ENCODE measurements around the gene PDLIM3. TPM values are rescaled to one million over a fixed set of nuclear protein-coding genes. Genes with fewer than 3 reads are reported as not detected.
A peak's percentile ranks its signal among the peaks of the same experiment; 100 is the strongest.

PDLIM3 gene
- polyA plus RNA-seq, 3 donors: not detected

DNA sequence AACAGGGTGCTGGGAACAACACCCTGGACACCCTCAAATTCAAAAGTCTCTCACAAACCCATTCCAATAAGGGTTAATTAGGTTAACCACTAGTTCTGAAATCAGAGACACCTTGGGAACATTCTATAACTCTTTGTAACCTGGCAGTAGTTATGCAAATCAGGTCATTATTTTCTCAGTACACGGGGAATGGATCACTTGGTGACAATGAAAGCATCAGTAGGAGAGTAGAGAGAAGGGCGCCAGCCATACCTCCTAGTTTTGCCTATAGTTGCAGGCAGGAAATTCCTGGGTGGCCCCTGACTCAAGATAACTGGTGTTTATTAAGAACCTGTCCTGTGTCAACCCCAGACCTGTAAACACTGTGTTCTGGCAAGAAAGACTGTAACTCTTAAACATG is 66.3 kb downstream of the PDLIM3 start:
- H3K4me3 ChIP-seq (replicated peaks in 1 of 3; ENCODE audit: low read depth in 2 of 3, low read length in 3 of 3): no peak overlapping the region
- TF ChIP-seq, protein P1, sequence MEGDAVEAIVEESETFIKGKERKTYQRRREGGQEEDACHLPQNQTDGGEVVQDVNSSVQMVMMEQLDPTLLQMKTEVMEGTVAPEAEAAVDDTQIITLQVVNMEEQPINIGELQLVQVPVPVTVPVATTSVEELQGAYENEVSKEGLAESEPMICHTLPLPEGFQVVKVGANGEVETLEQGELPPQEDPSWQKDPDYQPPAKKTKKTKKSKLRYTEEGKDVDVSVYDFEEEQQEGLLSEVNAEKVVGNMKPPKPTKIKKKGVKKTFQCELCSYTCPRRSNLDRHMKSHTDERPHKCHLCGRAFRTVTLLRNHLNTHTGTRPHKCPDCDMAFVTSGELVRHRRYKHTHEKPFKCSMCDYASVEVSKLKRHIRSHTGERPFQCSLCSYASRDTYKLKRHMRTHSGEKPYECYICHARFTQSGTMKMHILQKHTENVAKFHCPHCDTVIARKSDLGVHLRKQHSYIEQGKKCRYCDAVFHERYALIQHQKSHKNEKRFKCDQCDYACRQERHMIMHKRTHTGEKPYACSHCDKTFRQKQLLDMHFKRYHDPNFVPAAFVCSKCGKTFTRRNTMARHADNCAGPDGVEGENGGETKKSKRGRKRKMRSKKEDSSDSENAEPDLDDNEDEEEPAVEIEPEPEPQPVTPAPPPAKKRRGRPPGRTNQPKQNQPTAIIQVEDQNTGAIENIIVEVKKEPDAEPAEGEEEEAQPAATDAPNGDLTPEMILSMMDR (IDR thresholded peaks at IDR 0.05): no peak
- no peak overlapping the region for H3K27ac ChIP-seq (ENCODE audit: low read depth in 1 of 2, low read length in 2 of 2)
- H3K4me1 ChIP-seq (ENCODE audit: control insufficient read depth in 1 of 2, insufficient read depth in 2 of 2, low read length in 2 of 2): peaks cover 10 to 11% of the 10 kb centered on the region in 2 donors
- no peak for DNase-seq
- H2AFZ ChIP-seq (ENCODE audit: insufficient read depth, low read depth, low read length, poor library complexity, severe bottlenecking): no peak overlapping the region
- peaks cover 1 to 3% of the 10 kb centered on the region in 2 donors for H3K36me3 Mint-ChIP-seq
- H3K4me2 ChIP-seq (replicated peaks; ENCODE audit: extremely low read depth, low read length, poor library complexity, severe bottlenecking): no peak overlapping the region
- intact Hi-C loops (cut with micrococcal nuclease): no loop called here
- H3K9me3 ChIP-seq (replicated peaks in 1 of 2; ENCODE audit: control insufficient read depth in 1 of 2, insufficient read depth in 1 of 2, low read length in 2 of 2): peaks cover 0 to 10% of the 10 kb centered on the region in 2 donors
- H3K9me3 Mint-ChIP-seq: peaks cover 0 to 24% (median 10%) of the 10 kb centered on the region in 7 donors
- no peak overlapping the region for H3K9ac ChIP-seq (ENCODE audit: insufficient read depth, low read length, poor library complexity, severe bottlenecking)
- H3K27ac Mint-ChIP-seq: no peak overlapping the region
- H3K4me3 Mint-ChIP-seq: peak overlapping the region in 1 of 2 donors; percentile 27
- peaks cover 62 to 69% (median 62%) of the 10 kb centered on the region in 3 donors for H3K27me3 Mint-ChIP-seq (ENCODE audit: low read depth in 3 of 3)
- no peaks in the 10 kb centered on the region for H4K20me1 ChIP-seq (ENCODE audit: insufficient read depth, low read length)
- no CpG with 5 or more reads among the region's 2 CpGs for WGBS (ENCODE audit: insufficient coverage)
- H3K27me3 ChIP-seq (ENCODE audit: control insufficient read depth in 2 of 2, insufficient read depth in 2 of 2, low read length in 2 of 2): peaks cover 38 to 72% of the 10 kb centered on the region in 2 donors
- no peaks in the 10 kb centered on the region for H3K36me3 ChIP-seq (replicated peaks in 1 of 2; ENCODE audit: control insufficient read depth in 1 of 2, insufficient read depth in 2 of 2, low read length in 2 of 2)
- no peaks in the 10 kb centered on the region for H3K79me2 ChIP-seq (ENCODE audit: insufficient read depth, low read length)
- peaks cover 10% of the 10 kb centered on the region for H3K4me1 Mint-ChIP-seq

DNA sequence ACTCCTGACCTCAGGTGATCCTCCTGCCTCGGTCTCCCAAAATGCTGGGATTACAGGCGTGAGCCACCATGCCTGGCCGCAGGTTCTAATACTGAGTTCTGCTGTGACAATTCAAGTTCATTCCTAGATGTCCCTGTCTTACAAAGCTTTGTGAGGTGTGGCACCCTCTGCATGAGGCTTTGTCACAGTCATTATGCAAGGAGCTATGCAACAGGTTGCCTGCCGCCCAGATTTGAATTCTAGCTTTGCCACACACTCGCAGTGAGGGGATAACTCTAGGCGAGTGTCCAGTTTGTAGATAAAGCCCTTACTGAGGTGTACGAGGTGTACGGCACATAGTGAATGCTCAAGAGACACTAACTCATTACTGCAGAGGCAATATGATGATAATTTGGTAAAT is 67.3 kb downstream of the PDLIM3 start:
- no peak overlapping the region for H3K4me3 ChIP-seq (replicated peaks in 1 of 3; ENCODE audit: low read depth in 2 of 3, low read length in 3 of 3)
- TF ChIP-seq, protein P1 (IDR thresholded peaks at IDR 0.05): no peak
- H3K9ac ChIP-seq (ENCODE audit: insufficient read depth, low read length, poor library complexity, severe bottlenecking): no peak overlapping the region
- peaks cover 0 to 21% (median 7%) of the 10 kb centered on the region in 7 donors for H3K9me3 Mint-ChIP-seq
- H3K36me3 ChIP-seq (replicated peaks in 1 of 2; ENCODE audit: control insufficient read depth in 1 of 2, insufficient read depth in 2 of 2, low read length in 2 of 2): no peaks in the 10 kb centered on the region
- intact Hi-C loops (cut with micrococcal nuclease): no loop called here
- H3K9me3 ChIP-seq (replicated peaks in 1 of 2; ENCODE audit: control insufficient read depth in 1 of 2, insufficient read depth in 1 of 2, low read length in 2 of 2): peaks cover 0 to 10% of the 10 kb centered on the region in 2 donors
- H3K27ac Mint-ChIP-seq: no peak overlapping the region
- H3K27me3 Mint-ChIP-seq (ENCODE audit: low read depth in 3 of 3): peaks cover 54 to 63% (median 58%) of the 10 kb centered on the region in 3 donors
- H3K79me2 ChIP-seq (ENCODE audit: insufficient read depth, low read length): no peaks in the 10 kb centered on the region
- H3K27me3 ChIP-seq (ENCODE audit: control insufficient read depth in 2 of 2, insufficient read depth in 2 of 2, low read length in 2 of 2): peaks cover 35 to 65% of the 10 kb centered on the region in 2 donors
- no peak overlapping the region for H3K4me3 Mint-ChIP-seq
- WGBS (ENCODE audit: insufficient coverage): 85% methylated on average over 5 of the region's 8 CpGs
- peaks cover 10% of the 10 kb centered on the region for H3K4me1 Mint-ChIP-seq
- H3K27ac ChIP-seq (ENCODE audit: low read depth in 1 of 2, low read length in 2 of 2): no peak overlapping the region
- no peak for DNase-seq
- H2AFZ ChIP-seq (ENCODE audit: insufficient read depth, low read depth, low read length, poor library complexity, severe bottlenecking): no peak overlapping the region
- H4K20me1 ChIP-seq (ENCODE audit: insufficient read depth, low read length): no peaks in the 10 kb centered on the region
- peaks cover 10 to 11% of the 10 kb centered on the region in 2 donors for H3K4me1 ChIP-seq (ENCODE audit: control insufficient read depth in 1 of 2, insufficient read depth in 2 of 2, low read length in 2 of 2)
- H3K4me2 ChIP-seq (replicated peaks; ENCODE audit: extremely low read depth, low read length, poor library complexity, severe bottlenecking): no peak overlapping the region
- peaks cover 1 to 3% of the 10 kb centered on the region in 2 donors for H3K36me3 Mint-ChIP-seq

All from CD14-positive monocyte (primary cell).